GM19463 (cell line): ENCODE data around the gene ZC3H8.
"Not testable (repeated sequence)": the region's sequence is repeated elsewhere in the genome, so short reads cannot be mapped to it uniquely, and the experiment has no call there.

ENCODE experiments used
- ATAC-seq: cut with Tn5 transposase; IDR thresholded peaks from one replicate; pipeline ENCODE4 v1.9.1; 2021; ENCODE audit warnings: mild to moderate bottlenecking, moderate library complexity; ENCODE audit not compliant: unreplicated experiment

Gene ZC3H8

GRCh38 chr2:112254466-112255240 is at the start of gene ZC3H8:
Gene ZC3H8 (minus strand): TSS chr2:112255042. CDS start chr2:112254981, 61 bp downstream.
- peak; percentile 89 for ATAC-seq

- no peak for ATAC-seq
Observed at GRCh38 chr2:112304298-112304941, 49.6 kb upstream of the ZC3H8 start.

GRCh38 chr2:112301973-112302372 is 47.1 kb upstream of the ZC3H8 start:
- ATAC-seq: no peak

GRCh38 chr2:112301171-112301584 is 46.3 kb upstream of the ZC3H8 start:
- ATAC-seq: no peak

GRCh38 chr2:112296407-112296806 is 41.6 kb upstream of the ZC3H8 start:
- no peak for ATAC-seq

GRCh38 chr2:112295407-112296078 is 40.7 kb upstream of the ZC3H8 start:
- no peak for ATAC-seq

- ATAC-seq: no peak
Observed at GRCh38 chr2:112293636-112294401, 39.0 kb upstream of the ZC3H8 start.

GRCh38 chr2:112290648-112291047 is 35.8 kb upstream of the ZC3H8 start:
- no peak for ATAC-seq

- ATAC-seq: no peak
Observed at GRCh38 chr2:112290088-112290487, 35.2 kb upstream of the ZC3H8 start.

GRCh38 chr2:112283535-112283934 is 28.7 kb upstream of the ZC3H8 start:
- ATAC-seq: not testable (repeated sequence)

- not testable (repeated sequence) for ATAC-seq
Observed at GRCh38 chr2:112282066-112282465, 27.2 kb upstream of the ZC3H8 start.

- no peak for ATAC-seq
Observed at GRCh38 chr2:112277596-112278220, 22.9 kb upstream of the ZC3H8 start.

GRCh38 chr2:112276954-112277353 is 22.1 kb upstream of the ZC3H8 start:
- ATAC-seq: no peak

GRCh38 chr2:112275887-112276773 is 21.3 kb upstream of the ZC3H8 start:
- peak; percentile 55 for ATAC-seq

- ATAC-seq: peak; percentile 92
Observed at GRCh38 chr2:112275311-112275886, 20.6 kb upstream of the ZC3H8 start, which contains the start of gene ZC3H6. Gene ZC3H6 (plus strand): TSS chr2:112275597. CDS start chr2:112275995, 398 bp downstream.

- no peak for ATAC-seq
Observed at GRCh38 chr2:112273349-112273748, 18.5 kb upstream of the ZC3H8 start.

GRCh38 chr2:112272669-112273068 is 17.8 kb upstream of the ZC3H8 start:
- ATAC-seq: no peak

- ATAC-seq: no peak
Observed at GRCh38 chr2:112268547-112268946, 13.7 kb upstream of the ZC3H8 start.

GRCh38 chr2:112262876-112263275 is 8.0 kb upstream of the ZC3H8 start:
- no peak for ATAC-seq
